AG09309 (cell line): ENCODE results near the gene NTM.

Source experiments
- DNase-seq: peaks from one replicate; pipeline ENCODE4 v3.0.0-alpha.2; 2010; ENCODE audit warnings: low read depth
- H3K4me3 ChIP-seq: 2 replicates; pipeline ENCODE4 v1.5.1; 2011; ENCODE audit warnings: mild to moderate bottlenecking, low read depth, low read length, moderate library complexity; ENCODE audit not compliant: control insufficient read depth
- CTCF ChIP-seq: IDR thresholded peaks from 2 replicates; pipeline ENCODE4 v1.5.1; 2011; ENCODE audit warnings: mild to moderate bottlenecking, low read depth, low read length, inconsistent platforms; ENCODE audit not compliant: insufficient read depth, control insufficient read depth; ENCODE audit errors: missing control alignments

NTM gene

GRCh38 chr11:131353766-131354165 is 16.6 kb upstream of the NTM start:
- no peak overlapping the region for H3K4me3 ChIP-seq
- DNase-seq = no peak
- no peak for TF ChIP-seq CTCF

- H3K4me3 ChIP-seq = no peak overlapping the region
- no peak for DNase-seq
- no peak for TF ChIP-seq CTCF
These were observed 16.1 kb upstream of the NTM start for GRCh38 chr11:131354251-131354701.

GRCh38 chr11:131356206-131356605 is 14.2 kb upstream of the NTM start:
- no peak for TF ChIP-seq CTCF
- no peak overlapping the region for H3K4me3 ChIP-seq
- no peak for DNase-seq

- TF ChIP-seq CTCF = no peak
- no peak overlapping the region for H3K4me3 ChIP-seq
- DNase-seq = no peak
These were observed 5.0 kb upstream of the NTM start for GRCh38 chr11:131365329-131365930.

- TF ChIP-seq CTCF = no peak
- no peak overlapping the region for H3K4me3 ChIP-seq
- no peak for DNase-seq
These were observed 731 bp downstream of the NTM start for GRCh38 chr11:131370901-131371790.

GRCh38 chr11:131371791-131372104 is 1.3 kb downstream of the NTM start:
- no peak overlapping the region for H3K4me3 ChIP-seq
- no peak for DNase-seq
- no peak for TF ChIP-seq CTCF
